Left ventricle myocardium superior (tissue), 1 donor: ENCODE data around the gene PTPMT1. TPM values are rescaled to one million over a fixed set of nuclear protein-coding genes. Genes with fewer than 3 reads are reported as not detected.

Source experiments
- ATAC-seq: fragments of 200-7000 bp; cut with Tn5 transposase; one replicate; pipeline ENCODE4 v1.9.1; 2020; ENCODE audit warnings: mild to moderate bottlenecking, moderate library complexity
- DNase-seq: peaks from one replicate; pipeline ENCODE4 v3.0.0-alpha.2; 2020
- intact Hi-C: fragments of 100-400 bp; cut with micrococcal nuclease; formaldehyde crosslinking; loops from one replicate; pipeline ENCODE4 v1.11.0; 2022
- total RNA-seq: library from RNA; stranded (reverse); fragmentation: NEBNext Ultra II Directional; extraction: Animal tissue kit (Norgen Biotek cat#: 25700); gene quantifications from one replicate; pipeline ENCODE4 v1.2.1, GENCODE V29; 2021
- donor health status: DM: no; HTN: yes; CAD: no; lungs with severe emphysema.

PTPMT1 gene
- total RNA-seq, 1 donor from 2014 or later: 14.9 TPM

- DNase-seq (no peak), ATAC-seq (peak; percentile 23)
- intact Hi-C loops: no loop called here
These were observed 7.4 kb downstream of the PTPMT1 start for GRCh38 chr11:47572715-47573255.

- ATAC-seq (peak; percentile 92), DNase-seq (peak; percentile 66)
- intact Hi-C loops: no loop called here
These were observed 7.9 kb downstream of the PTPMT1 start for GRCh38 chr11:47573321-47573720.

GRCh38 chr11:47577460-47578041, 12.2 kb downstream of the PTPMT1 start:
- intact Hi-C loops: no loop called here
- ATAC-seq (no peak), DNase-seq (no peak)

GRCh38 chr11:47578524-47579494, 13.4 kb downstream of the PTPMT1 start, which contains the start of the genes KBTBD4 and NDUFS3:
Gene KBTBD4, minus strand, starts transcription at chr11:47578970. Its CDS starts 19 bp downstream, at chr11:47578951.
Gene NDUFS3, plus strand, starts transcription at chr11:47579074. Its CDS starts 18 bp downstream, at chr11:47579092.
- intact Hi-C loops: no loop called here
- peak; percentile 95 for ATAC-seq
- peak; percentile 87 for DNase-seq

GRCh38 chr11:47583844-47584243, 18.4 kb downstream of the PTPMT1 start:
- no peak for ATAC-seq
- DNase-seq: no peak
- intact Hi-C loops: no loop called here

- ATAC-seq: peak; percentile 51
- intact Hi-C loops: no loop called here
- peak; percentile 40 for DNase-seq
These were observed 20.9 kb downstream of the PTPMT1 start, which contains the start of gene FAM180B for GRCh38 chr11:47586098-47586855. Gene FAM180B, plus strand, starts transcription at chr11:47586678. Its CDS starts 91 bp downstream, at chr11:47586769.

GRCh38 chr11:47587039-47587716, 21.8 kb downstream of the PTPMT1 start:
- intact Hi-C loops: no loop called here
- peak; percentile 5 for ATAC-seq

GRCh38 chr11:47587723-47588326, 22.4 kb downstream of the PTPMT1 start:
- peak; percentile 71 for DNase-seq

More at GRCh38 chr11:47587039-47587716, 21.8 kb downstream of the PTPMT1 start:
- no peak for DNase-seq

GRCh38 chr11:47589118-47589517, 23.7 kb downstream of the PTPMT1 start:
- ATAC-seq: no peak
- intact Hi-C loops: no loop called here

More at GRCh38 chr11:47587723-47588326, 22.4 kb downstream of the PTPMT1 start:
- ATAC-seq: peak; percentile 46
- intact Hi-C loops: no loop called here

GRCh38 chr11:47589584-47589976, 24.2 kb downstream of the PTPMT1 start:
- DNase-seq: peak; percentile 49

More at GRCh38 chr11:47589118-47589517, 23.7 kb downstream of the PTPMT1 start:
- DNase-seq: no peak

GRCh38 chr11:47589977-47590861, 24.8 kb downstream of the PTPMT1 start:
- intact Hi-C loops: no loop called here
- DNase-seq: peak; percentile 54
- ATAC-seq: peak; percentile 16

More at GRCh38 chr11:47589584-47589976, 24.2 kb downstream of the PTPMT1 start:
- peak; percentile 19 for ATAC-seq
- intact Hi-C loops: no loop called here

- no peak for DNase-seq
- no peak for ATAC-seq
- intact Hi-C loops: no loop called here
These were observed 26.4 kb downstream of the PTPMT1 start for GRCh38 chr11:47591764-47592163.

GRCh38 chr11:47592251-47592650, 26.9 kb downstream of the PTPMT1 start:
- no peak for DNase-seq
- intact Hi-C loops: no loop called here
- no peak for ATAC-seq

- DNase-seq: no peak
- ATAC-seq: no peak
- intact Hi-C loops: no loop called here
These were observed 27.6 kb downstream of the PTPMT1 start for GRCh38 chr11:47592970-47593369.

GRCh38 chr11:47593492-47593933, 28.1 kb downstream of the PTPMT1 start:
- intact Hi-C loops: no loop called here
- DNase-seq (no peak), ATAC-seq (no peak)

- intact Hi-C loops: no loop called here
- ATAC-seq (no peak), DNase-seq (no peak)
These were observed 28.8 kb downstream of the PTPMT1 start, which contains the start of gene C1QTNF4 for GRCh38 chr11:47593934-47594855. Gene C1QTNF4, minus strand, starts transcription at chr11:47594411. Its CDS starts 3,601 bp downstream, at chr11:47590810.
